GM12865 (cell line): Measurements from ENCODE around the gene MLN.

Source experiments
- DNase-seq: peaks from one replicate; pipeline ENCODE4 v3.0.0; 2010; ENCODE audit warnings: low read depth
- H3K4me3 ChIP-seq: 2 replicates; pipeline ENCODE4 v1.5.1; 2011; ENCODE audit warnings: mild to moderate bottlenecking, low read depth, low read length, control low read depth
- CTCF ChIP-seq: IDR thresholded peaks from 2 replicates; pipeline ENCODE4 v1.5.1; 2011; ENCODE audit warnings: low read length, control low read depth, low read depth, inconsistent platforms; ENCODE audit not compliant: insufficient read depth; ENCODE audit errors: missing control alignments

The MLN gene

GRCh38 chr6:33789550-33789895 is 14.3 kb downstream of the MLN start:
- DNase-seq = no peak
- TF ChIP-seq CTCF = no peak
- peak overlapping the region; percentile 51 for H3K4me3 ChIP-seq

- H3K4me3 ChIP-seq = peak within 1 kb of the TSS; percentile 51
- DNase-seq = peak; percentile 95
- TF ChIP-seq CTCF = no peak
Measured at GRCh38 chr6:33788694-33789549, 14.9 kb downstream of the MLN start, which contains the start of gene LEMD2. TSS of gene LEMD2 (minus strand) at chr6:33789130. CDS start at chr6:33789116, 14 bp downstream.

GRCh38 chr6:33787954-33788693 is 15.7 kb downstream of the MLN start:
- no peak for TF ChIP-seq CTCF
- DNase-seq = peak; percentile 77

GRCh38 chr6:33787346-33787953 is 16.4 kb downstream of the MLN start:
- no peak for DNase-seq
- TF ChIP-seq CTCF = no peak

More at GRCh38 chr6:33787954-33788693, 15.7 kb downstream of the MLN start:
- H3K4me3 ChIP-seq = peak overlapping the region; percentile 51

GRCh38 chr6:33786736-33787135 is 17.1 kb downstream of the MLN start:
- DNase-seq = no peak
- TF ChIP-seq CTCF = no peak
- no peak overlapping the region for H3K4me3 ChIP-seq

More at GRCh38 chr6:33787346-33787953, 16.4 kb downstream of the MLN start:
- H3K4me3 ChIP-seq = peak overlapping the region; percentile 51

- H3K4me3 ChIP-seq = no peak overlapping the region
- no peak for TF ChIP-seq CTCF
- no peak for DNase-seq
Measured at GRCh38 chr6:33785778-33786177, 18.0 kb downstream of the MLN start.
